Testis (tissue), 2 donors: ENCODE results near the gene DNAJB8.

Experiments
- CTCF ChIP-seq, 3 experiments: fragments of 450-650 bp in 2 of 3; fragments of 200-600 bp in 1 of 3; sonication (generic) in 1 of 3; IDR thresholded peaks; one replicate each; pipeline ENCODE4 v1.5.1; 2016 to 2019; ENCODE audit warnings: antibody characterized with exemption in 3 of 3, mild to moderate bottlenecking in 2 of 3, moderate library complexity in 1 of 3
- POLR2A ChIP-seq: fragments of 450-650 bp; IDR thresholded peaks from one replicate; pipeline ENCODE4 v1.6.1; 2017; ENCODE audit warnings: antibody characterized with exemption, mild to moderate bottlenecking, moderate library complexity

GRCh38 chr3:128446821-128447220 is 19.9 kb downstream of the DNAJB8 start:
- TF ChIP-seq CTCF (IDR thresholded peaks at IDR 0.05) (no peak), POLR2A (no peak)
